ENCODE measurements around the gene PWWP2B.

DNA sequence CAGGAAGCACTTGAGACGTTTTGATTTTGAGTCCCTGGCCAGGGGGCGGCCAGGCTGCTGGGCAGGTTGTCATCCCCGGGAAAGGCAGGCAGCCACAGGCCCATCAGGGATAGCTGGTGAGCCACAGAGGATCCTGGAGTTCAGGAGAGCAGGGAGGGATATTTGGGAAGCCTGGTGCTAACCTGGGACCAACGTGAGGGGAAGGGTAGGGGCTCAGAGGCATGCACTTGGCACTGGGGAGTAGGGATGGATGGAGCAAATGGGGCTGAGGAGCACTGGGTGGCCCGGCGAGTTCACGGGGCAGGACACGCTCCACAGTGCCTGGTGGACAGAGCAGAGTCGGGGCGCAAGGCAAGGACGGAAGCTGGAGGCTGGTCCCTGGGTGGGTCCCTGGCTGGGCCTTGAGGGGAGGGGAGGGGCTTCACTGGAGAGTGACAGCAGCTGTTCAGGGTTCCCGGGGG lies 34.8 kb upstream of the PWWP2B start:
- TF ChIP-seq POLR2A (IDR thresholded peaks at IDR 0.05; ENCODE audit: low read depth, low read length), result no peak
- TF ChIP-seq, protein P1, sequence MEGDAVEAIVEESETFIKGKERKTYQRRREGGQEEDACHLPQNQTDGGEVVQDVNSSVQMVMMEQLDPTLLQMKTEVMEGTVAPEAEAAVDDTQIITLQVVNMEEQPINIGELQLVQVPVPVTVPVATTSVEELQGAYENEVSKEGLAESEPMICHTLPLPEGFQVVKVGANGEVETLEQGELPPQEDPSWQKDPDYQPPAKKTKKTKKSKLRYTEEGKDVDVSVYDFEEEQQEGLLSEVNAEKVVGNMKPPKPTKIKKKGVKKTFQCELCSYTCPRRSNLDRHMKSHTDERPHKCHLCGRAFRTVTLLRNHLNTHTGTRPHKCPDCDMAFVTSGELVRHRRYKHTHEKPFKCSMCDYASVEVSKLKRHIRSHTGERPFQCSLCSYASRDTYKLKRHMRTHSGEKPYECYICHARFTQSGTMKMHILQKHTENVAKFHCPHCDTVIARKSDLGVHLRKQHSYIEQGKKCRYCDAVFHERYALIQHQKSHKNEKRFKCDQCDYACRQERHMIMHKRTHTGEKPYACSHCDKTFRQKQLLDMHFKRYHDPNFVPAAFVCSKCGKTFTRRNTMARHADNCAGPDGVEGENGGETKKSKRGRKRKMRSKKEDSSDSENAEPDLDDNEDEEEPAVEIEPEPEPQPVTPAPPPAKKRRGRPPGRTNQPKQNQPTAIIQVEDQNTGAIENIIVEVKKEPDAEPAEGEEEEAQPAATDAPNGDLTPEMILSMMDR (IDR thresholded peaks at IDR 0.05; ENCODE audit: extremely low read depth in 1 of 2, insufficient read depth in 1 of 2, low read depth in 1 of 2, low read length in 2 of 2), result no peak
- no peak for TF ChIP-seq EZH2 (IDR thresholded peaks at IDR 0.05; ENCODE audit: borderline replicate concordance, low read depth, low read length, severe bottlenecking)
- no peak for TF ChIP-seq POLR2AphosphoS5 (IDR thresholded peaks at IDR 0.05; ENCODE audit: insufficient read depth, low read depth, low read length)
- TF ChIP-seq, protein P2, sequence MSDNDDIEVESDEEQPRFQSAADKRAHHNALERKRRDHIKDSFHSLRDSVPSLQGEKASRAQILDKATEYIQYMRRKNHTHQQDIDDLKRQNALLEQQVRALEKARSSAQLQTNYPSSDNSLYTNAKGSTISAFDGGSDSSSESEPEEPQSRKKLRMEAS (IDR thresholded peaks at IDR 0.05; ENCODE audit: insufficient read depth, insufficient read length), result no peak
- TF ChIP-seq FOS (IDR thresholded peaks at IDR 0.05; ENCODE audit: borderline replicate concordance, insufficient read depth, low read length), result no peak
- no peak for TF ChIP-seq MYC (IDR thresholded peaks at IDR 0.05; ENCODE audit: low read depth, low read length)
- no peak for TF ChIP-seq GATA2 (IDR thresholded peaks at IDR 0.05; ENCODE audit: insufficient read depth, insufficient read length, low read depth, low read length)
- TF ChIP-seq JUN (IDR thresholded peaks at IDR 0.05; ENCODE audit: borderline replicate concordance, insufficient read depth, insufficient read length, low read depth), result no peak
